Activated CD4-positive, alpha-beta T cell treated with anti-CD3 and anti-CD28 coated beads, Interleukin-2, amount 10 ng/mL, durations not matched to agents 24 days and 14 days (primary cell): Measurements from ENCODE around the gene FGD4. TPM values are rescaled to one million over a fixed set of nuclear protein-coding genes. Genes with fewer than 3 reads are reported as not detected.

ENCODE experiments used
- DNase-seq: peaks from one replicate; pipeline ENCODE4 v3.0.0; 2022
- H3K27ac Mint-ChIP-seq: one replicate; pipeline ENCODE4 v1.8.0; 2022; ENCODE audit warnings: mild to moderate bottlenecking, mixed read lengths
- H3K27me3 Mint-ChIP-seq: one replicate; pipeline ENCODE4 v1.8.0; 2022; ENCODE audit warnings: mixed read lengths
- H3K36me3 Mint-ChIP-seq: one replicate; pipeline ENCODE4 v1.8.0; 2022; ENCODE audit warnings: low read depth, mild to moderate bottlenecking, mixed read lengths
- H3K4me1 Mint-ChIP-seq: one replicate; pipeline ENCODE4 v1.8.0; 2021; ENCODE audit warnings: mixed read lengths
- H3K4me3 Mint-ChIP-seq: one replicate; pipeline ENCODE4 v1.8.0; 2022; ENCODE audit warnings: mild to moderate bottlenecking, moderate library complexity, mixed read lengths
- H3K9me3 Mint-ChIP-seq: one replicate; pipeline ENCODE4 v1.8.0; 2021; ENCODE audit warnings: mixed read lengths
- intact Hi-C: fragments of 100-400 bp; cut with micrococcal nuclease; formaldehyde crosslinking; loops from one replicate; pipeline ENCODE4 v1.15.1; 2023
- total RNA-seq: library from RNA; stranded (reverse); gene quantifications from 2 replicates; pipeline ENCODE4 v1.2.3, GENCODE V29; 2022

The FGD4 gene
- 0.07 TPM in 1 of 2 replicates, not detected in the other for total RNA-seq

GRCh38 chr12:32399370-32400113 lies at the start of gene FGD4:
FGD4 (plus strand) TSS chr12:32399558.
- intact Hi-C loops: no loop called here
- H3K4me1 Mint-ChIP-seq: peaks cover 4% of the 10 kb centered on the region
- peak within 1 kb of the TSS; percentile 86 for H3K4me3 Mint-ChIP-seq
- H3K9me3 Mint-ChIP-seq: no peaks in the 10 kb centered on the region
- H3K27me3 Mint-ChIP-seq: peaks cover 42% of the 10 kb centered on the region
- peaks cover 1% of the 10 kb centered on the region for H3K36me3 Mint-ChIP-seq
- no peak within 1 kb of the TSS for H3K27ac Mint-ChIP-seq
- DNase-seq: peak; percentile 88

- no peaks in the 10 kb centered on the region for H3K36me3 Mint-ChIP-seq
These were observed 45.8 kb upstream of the FGD4 start for GRCh38 chr12:32353540-32353939.

GRCh38 chr12:32357601-32358249 lies 41.6 kb upstream of the FGD4 start:
- Mint-ChIP-seq H3K4me3 (no peak overlapping the region), H3K27me3 (no peaks in the 10 kb centered on the region), H3K27ac (no peak overlapping the region), H3K36me3 (no peaks in the 10 kb centered on the region), H3K9me3 (no peaks in the 10 kb centered on the region), H3K4me1 (no peaks in the 10 kb centered on the region)
- DNase-seq: no peak
- intact Hi-C loops: no loop called here

More at GRCh38 chr12:32353540-32353939, 45.8 kb upstream of the FGD4 start:
- H3K9me3 Mint-ChIP-seq: no peaks in the 10 kb centered on the region
- intact Hi-C loops: no loop called here
- no peak overlapping the region for H3K27ac Mint-ChIP-seq
- DNase-seq: no peak
- H3K27me3 Mint-ChIP-seq: no peaks in the 10 kb centered on the region
- H3K4me3 Mint-ChIP-seq: no peak overlapping the region
- H3K4me1 Mint-ChIP-seq: no peaks in the 10 kb centered on the region

GRCh38 chr12:32360956-32361355 lies 38.4 kb upstream of the FGD4 start:
- Mint-ChIP-seq H3K36me3 (no peaks in the 10 kb centered on the region), H3K9me3 (no peaks in the 10 kb centered on the region), H3K4me3 (no peak overlapping the region), H3K27ac (no peak overlapping the region), H3K4me1 (no peaks in the 10 kb centered on the region), H3K27me3 (no peaks in the 10 kb centered on the region)
- peak; percentile 31 for DNase-seq
- intact Hi-C loops: no loop called here

GRCh38 chr12:32362892-32363291 lies 36.5 kb upstream of the FGD4 start:
- no peaks in the 10 kb centered on the region for H3K4me1 Mint-ChIP-seq
- H3K9me3 Mint-ChIP-seq: no peaks in the 10 kb centered on the region
- no peaks in the 10 kb centered on the region for H3K36me3 Mint-ChIP-seq
- intact Hi-C loops: no loop called here
- no peaks in the 10 kb centered on the region for H3K27me3 Mint-ChIP-seq
- no peak overlapping the region for H3K4me3 Mint-ChIP-seq
- no peak for DNase-seq
- H3K27ac Mint-ChIP-seq: no peak overlapping the region

GRCh38 chr12:32365473-32366064 lies 33.8 kb upstream of the FGD4 start:
- Mint-ChIP-seq H3K27me3 (no peaks in the 10 kb centered on the region), H3K9me3 (no peaks in the 10 kb centered on the region), H3K4me1 (no peaks in the 10 kb centered on the region), H3K4me3 (no peak overlapping the region), H3K36me3 (no peaks in the 10 kb centered on the region), H3K27ac (no peak overlapping the region)
- intact Hi-C loops: loop anchor here (1.0 to 5.0 kb wide), 4 partner anchors 92 to 1657 kb away; partner anchors contain the start of genes ALG10 and YARS2
- DNase-seq: peak; percentile 81

- H3K27me3 Mint-ChIP-seq: no peaks in the 10 kb centered on the region
- no peaks in the 10 kb centered on the region for H3K36me3 Mint-ChIP-seq
- H3K4me1 Mint-ChIP-seq: no peaks in the 10 kb centered on the region
- intact Hi-C loops: loop anchor here (5.0 kb wide), 2 partner anchors 91 to 1656 kb away; partner anchors contain the start of gene ALG10
- no peak overlapping the region for H3K27ac Mint-ChIP-seq
- H3K4me3 Mint-ChIP-seq: no peak overlapping the region
- no peaks in the 10 kb centered on the region for H3K9me3 Mint-ChIP-seq
- no peak for DNase-seq
These were observed 32.6 kb upstream of the FGD4 start for GRCh38 chr12:32366714-32367113.

- intact Hi-C loops: loop anchor here (5.0 kb wide), 2 partner anchors 90 to 1655 kb away; partner anchors contain the start of gene ALG10
- no peak overlapping the region for H3K4me3 Mint-ChIP-seq
- H3K9me3 Mint-ChIP-seq: no peaks in the 10 kb centered on the region
- no peaks in the 10 kb centered on the region for H3K36me3 Mint-ChIP-seq
- no peaks in the 10 kb centered on the region for H3K4me1 Mint-ChIP-seq
- no peaks in the 10 kb centered on the region for H3K27me3 Mint-ChIP-seq
- DNase-seq: no peak
- H3K27ac Mint-ChIP-seq: no peak overlapping the region
These were observed 32.0 kb upstream of the FGD4 start for GRCh38 chr12:32367381-32367780.

- intact Hi-C loops: loop anchor here (5.0 kb wide), 2 partner anchors 88 to 1653 kb away; partner anchors contain the start of gene ALG10
- no peaks in the 10 kb centered on the region for H3K9me3 Mint-ChIP-seq
- peak; percentile 47 for DNase-seq
- H3K27me3 Mint-ChIP-seq: no peaks in the 10 kb centered on the region
- H3K27ac Mint-ChIP-seq: no peak overlapping the region
- no peak overlapping the region for H3K4me3 Mint-ChIP-seq
- H3K4me1 Mint-ChIP-seq: no peaks in the 10 kb centered on the region
- no peaks in the 10 kb centered on the region for H3K36me3 Mint-ChIP-seq
These were observed 30.2 kb upstream of the FGD4 start for GRCh38 chr12:32369202-32369601.

GRCh38 chr12:32377344-32378055 lies 21.9 kb upstream of the FGD4 start:
- peak; percentile 35 for DNase-seq
- no peaks in the 10 kb centered on the region for H3K36me3 Mint-ChIP-seq
- intact Hi-C loops: no loop called here
- H3K4me1 Mint-ChIP-seq: no peaks in the 10 kb centered on the region
- no peaks in the 10 kb centered on the region for H3K9me3 Mint-ChIP-seq
- H3K27me3 Mint-ChIP-seq: peaks cover 19% of the 10 kb centered on the region
- no peak overlapping the region for H3K4me3 Mint-ChIP-seq
- no peak overlapping the region for H3K27ac Mint-ChIP-seq

GRCh38 chr12:32379213-32379612 lies 20.1 kb upstream of the FGD4 start:
- H3K27ac Mint-ChIP-seq: no peak overlapping the region
- intact Hi-C loops: no loop called here
- H3K9me3 Mint-ChIP-seq: no peaks in the 10 kb centered on the region
- no peak overlapping the region for H3K4me3 Mint-ChIP-seq
- no peaks in the 10 kb centered on the region for H3K4me1 Mint-ChIP-seq
- no peaks in the 10 kb centered on the region for H3K36me3 Mint-ChIP-seq
- H3K27me3 Mint-ChIP-seq: peaks cover 26% of the 10 kb centered on the region
- DNase-seq: peak; percentile 28

GRCh38 chr12:32379667-32380066 lies 19.7 kb upstream of the FGD4 start:
- Mint-ChIP-seq H3K27me3 (peaks cover 28% of the 10 kb centered on the region), H3K36me3 (no peaks in the 10 kb centered on the region), H3K4me1 (no peaks in the 10 kb centered on the region), H3K9me3 (no peaks in the 10 kb centered on the region), H3K27ac (no peak overlapping the region), H3K4me3 (no peak overlapping the region)
- intact Hi-C loops: no loop called here
- no peak for DNase-seq

- Mint-ChIP-seq H3K4me1 (no peaks in the 10 kb centered on the region), H3K36me3 (no peaks in the 10 kb centered on the region), H3K9me3 (no peaks in the 10 kb centered on the region), H3K4me3 (no peak overlapping the region), H3K27ac (no peak overlapping the region), H3K27me3 (peaks cover 30% of the 10 kb centered on the region)
- no peak for DNase-seq
- intact Hi-C loops: no loop called here
These were observed 17.1 kb upstream of the FGD4 start for GRCh38 chr12:32382226-32382625.
